Superior temporal gyrus (tissue), 1 donor: Measurements from ENCODE around the gene WNK2.

Experiments
- DNase-seq: peaks from one replicate; pipeline ENCODE4 v3.0.0-alpha.2; 2016; ENCODE audit errors: extremely low spot score

The WNK2 gene

GRCh38 chr9:93266521-93267001 lies 82.6 kb downstream of the WNK2 start:
- no peak for DNase-seq

- no peak for DNase-seq
These were observed 83.2 kb downstream of the WNK2 start for GRCh38 chr9:93267091-93267541.

GRCh38 chr9:93267681-93268505 lies 84.0 kb downstream of the WNK2 start:
- no peak for DNase-seq

- DNase-seq: no peak
These were observed 84.8 kb downstream of the WNK2 start for GRCh38 chr9:93268551-93269314.

GRCh38 chr9:93270976-93271375 lies 87.0 kb downstream of the WNK2 start:
- no peak for DNase-seq

- no peak for DNase-seq
These were observed 93.0 kb downstream of the WNK2 start for GRCh38 chr9:93276973-93277372.

GRCh38 chr9:93278144-93278543 lies 94.2 kb downstream of the WNK2 start:
- DNase-seq: no peak

- no peak for DNase-seq
These were observed 96.8 kb downstream of the WNK2 start for GRCh38 chr9:93280661-93281259.

- no peak for DNase-seq
These were observed 102.6 kb downstream of the WNK2 start for GRCh38 chr9:93286252-93287188.

GRCh38 chr9:93287189-93287552 lies 103.2 kb downstream of the WNK2 start:
- no peak for DNase-seq

GRCh38 chr9:93287593-93287992 lies 103.7 kb downstream of the WNK2 start:
- no peak for DNase-seq

GRCh38 chr9:93288341-93288740 lies 104.4 kb downstream of the WNK2 start:
- no peak for DNase-seq

- no peak for DNase-seq
These were observed 105.2 kb downstream of the WNK2 start for GRCh38 chr9:93288891-93289883.

- no peak for DNase-seq
These were observed 106.8 kb downstream of the WNK2 start for GRCh38 chr9:93290495-93291434.

- no peak for DNase-seq
These were observed 107.8 kb downstream of the WNK2 start for GRCh38 chr9:93291536-93292287.

GRCh38 chr9:93292288-93292615 lies 108.3 kb downstream of the WNK2 start:
- no peak for DNase-seq

GRCh38 chr9:93292664-93293328 lies 108.9 kb downstream of the WNK2 start:
- no peak for DNase-seq

GRCh38 chr9:93294011-93294410 lies 110.1 kb downstream of the WNK2 start:
- DNase-seq: no peak
